AG04449 (cell line): ENCODE results near the gene PLPP3.

Experiments
- CTCF ChIA-PET: fragments of 350-600 bp; formaldehyde crosslinking; extraction: SDS; loops from one replicate; lab custom pipeline; 2021; ENCODE audit warnings: antibody characterized with exemption; lab: Yijun Ruan, JAX
- POLR2A ChIA-PET: fragments of 400-600, 350-600 bp; formaldehyde crosslinking; extraction: SDS; loops from one replicate; lab custom pipeline; 2020; ENCODE audit warnings: antibody characterized with exemption, inconsistent platforms; lab: Yijun Ruan, JAX
- DNase-seq: peaks from one replicate; pipeline ENCODE4 v3.0.0-alpha.2; 2010; ENCODE audit warnings: low read depth, low spot score
- H3K4me3 ChIP-seq: 2 replicates; pipeline ENCODE4 v1.5.1; 2011; ENCODE audit warnings: low read depth, mild to moderate bottlenecking, control low read depth, low read length
- TF ChIP-seq, protein P1 (sequence below): IDR thresholded peaks from one replicate; pipeline ENCODE4 v1.5.1; 2011; ENCODE audit warnings: mild to moderate bottlenecking, moderate library complexity, low read length, control low read depth, inconsistent platforms; ENCODE audit not compliant: insufficient read depth; ENCODE audit errors: missing control alignments

The PLPP3 gene

DNA sequence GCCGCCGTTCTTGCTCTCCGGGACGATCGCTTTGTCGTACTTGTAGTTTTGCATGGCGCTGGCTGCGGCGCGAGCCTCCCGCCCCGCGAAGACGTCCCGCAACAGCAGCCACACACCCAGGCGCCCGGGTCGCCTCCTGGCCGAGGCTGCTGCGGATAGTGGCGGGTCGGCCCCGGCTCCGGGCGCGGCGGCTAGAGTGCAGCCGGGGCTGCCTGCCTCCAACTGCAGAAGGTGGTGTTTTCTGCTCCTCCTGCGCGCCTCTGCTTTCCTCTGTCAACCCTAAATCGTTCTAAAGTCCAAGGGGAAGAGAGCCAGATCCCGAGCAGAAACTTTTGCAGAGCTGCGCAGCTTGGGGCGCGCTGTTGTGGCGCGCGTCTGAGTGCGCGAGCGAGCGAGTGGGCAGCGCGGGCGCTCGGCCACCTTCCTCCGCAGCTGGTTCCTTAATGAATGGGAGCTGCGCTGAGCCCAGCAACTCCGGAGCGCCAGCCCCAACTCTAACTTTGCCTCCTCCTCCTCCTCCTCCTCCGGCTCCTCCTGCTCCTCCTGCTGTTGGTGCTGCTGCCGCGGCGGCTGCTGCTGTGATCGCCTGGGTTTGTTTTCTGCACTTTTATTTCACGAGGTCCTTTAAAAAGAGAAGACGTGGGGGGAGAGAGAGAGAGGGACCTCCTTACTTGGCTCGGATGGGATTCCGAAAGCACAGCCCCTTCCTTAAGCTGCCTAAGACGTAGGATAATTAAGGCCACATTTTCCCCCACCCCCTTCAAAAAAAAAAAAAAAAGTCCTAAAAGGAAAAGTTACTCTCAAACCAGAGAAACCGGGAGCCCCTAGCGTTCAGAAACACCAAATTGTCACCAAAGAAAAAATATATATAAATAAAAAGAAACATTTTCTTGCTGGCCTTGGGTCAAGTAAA is at the start of gene PLPP3:
TSS of gene PLPP3 (minus strand) at position 601 of the 913 bp plus-strand sequence. CDS start at position 54, 547 bp downstream.
- ChIA-PET CTCF (interaction anchor here (0.7 to 11.0 kb wide), 12 partner anchors 102 to 1294 kb away, joined by 3 to 230 read pairs (median 3); no protein-coding TSS in a partner anchor), POLR2A (interaction anchor here (0.6 to 2.0 kb wide), 13 partner anchors 102 to 1200 kb away, joined by 3 to 5 read pairs (median 3); no protein-coding TSS in a partner anchor)
- DNase-seq: peak; percentile 71
- TF ChIP-seq, protein P1, sequence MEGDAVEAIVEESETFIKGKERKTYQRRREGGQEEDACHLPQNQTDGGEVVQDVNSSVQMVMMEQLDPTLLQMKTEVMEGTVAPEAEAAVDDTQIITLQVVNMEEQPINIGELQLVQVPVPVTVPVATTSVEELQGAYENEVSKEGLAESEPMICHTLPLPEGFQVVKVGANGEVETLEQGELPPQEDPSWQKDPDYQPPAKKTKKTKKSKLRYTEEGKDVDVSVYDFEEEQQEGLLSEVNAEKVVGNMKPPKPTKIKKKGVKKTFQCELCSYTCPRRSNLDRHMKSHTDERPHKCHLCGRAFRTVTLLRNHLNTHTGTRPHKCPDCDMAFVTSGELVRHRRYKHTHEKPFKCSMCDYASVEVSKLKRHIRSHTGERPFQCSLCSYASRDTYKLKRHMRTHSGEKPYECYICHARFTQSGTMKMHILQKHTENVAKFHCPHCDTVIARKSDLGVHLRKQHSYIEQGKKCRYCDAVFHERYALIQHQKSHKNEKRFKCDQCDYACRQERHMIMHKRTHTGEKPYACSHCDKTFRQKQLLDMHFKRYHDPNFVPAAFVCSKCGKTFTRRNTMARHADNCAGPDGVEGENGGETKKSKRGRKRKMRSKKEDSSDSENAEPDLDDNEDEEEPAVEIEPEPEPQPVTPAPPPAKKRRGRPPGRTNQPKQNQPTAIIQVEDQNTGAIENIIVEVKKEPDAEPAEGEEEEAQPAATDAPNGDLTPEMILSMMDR: peak; percentile 63
- H3K4me3 ChIP-seq: peak within 1 kb of the TSS; percentile 89

DNA sequence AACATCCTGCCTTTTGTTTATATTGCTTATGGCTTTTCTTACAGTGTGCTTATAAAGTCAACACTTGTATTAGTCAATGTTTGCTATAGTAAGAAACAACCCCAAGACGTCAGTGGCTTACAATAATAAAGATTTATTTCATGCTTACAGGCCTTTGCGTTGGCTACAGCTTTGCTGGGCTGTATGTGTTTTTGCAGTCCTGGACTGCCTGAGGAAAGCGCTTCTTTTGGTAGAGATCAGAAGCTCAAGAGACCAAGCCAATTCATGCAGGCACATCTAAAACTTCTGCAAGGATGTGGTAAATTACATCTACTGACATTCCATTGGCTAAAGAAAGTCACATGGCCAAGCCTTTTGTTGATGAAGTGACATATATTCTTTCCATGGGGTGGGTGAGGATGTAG is 48.3 kb upstream of the PLPP3 start:
- CTCF ChIA-PET: interaction anchor here (1.1 to 1.2 kb wide), 2 partner anchors 81 to 176 kb away, joined by 3 read pairs; no protein-coding TSS in a partner anchor
- POLR2A ChIA-PET: no interaction called here
- TF ChIP-seq, protein P1: no peak

DNA sequence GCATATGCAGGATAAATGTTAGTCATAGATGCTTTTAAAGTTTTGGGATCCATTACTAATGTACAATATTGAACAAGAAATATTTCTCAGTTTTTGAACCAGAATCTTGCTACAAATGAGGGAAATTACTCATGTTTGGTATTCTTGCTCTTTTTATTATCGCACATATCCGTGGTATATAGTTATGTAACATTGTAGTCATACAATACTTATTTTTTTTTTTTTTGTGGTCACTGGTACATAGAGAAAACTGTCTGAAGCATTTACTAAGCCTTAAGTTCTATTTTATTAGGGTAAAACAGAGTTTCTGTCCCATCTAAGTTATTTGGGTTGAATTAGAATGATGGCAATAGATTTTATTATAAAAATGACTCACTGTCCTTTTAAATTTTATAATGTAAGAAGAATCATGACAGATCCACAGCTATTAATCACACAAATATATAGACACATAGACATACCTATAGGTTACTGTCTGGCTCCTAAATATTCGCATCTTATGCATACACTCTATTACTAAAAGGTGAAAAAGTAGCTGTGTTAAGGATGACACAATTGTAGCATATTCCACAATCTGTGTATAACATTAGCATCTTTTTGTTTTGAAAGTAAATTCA is 47.8 kb upstream of the PLPP3 start:
- TF ChIP-seq, protein P1: no peak
- no peak for DNase-seq
- ChIA-PET POLR2A (no interaction called here), CTCF (interaction anchor here (0.9 to 1.2 kb wide), 3 partner anchors 81 to 177 kb away, joined by 3 read pairs; no protein-coding TSS in a partner anchor)
- H3K4me3 ChIP-seq: no peak overlapping the region

More for the DNA sequence above, 48.3 kb upstream of the PLPP3 start:
- no peak for DNase-seq
- H3K4me3 ChIP-seq: no peak overlapping the region

DNA sequence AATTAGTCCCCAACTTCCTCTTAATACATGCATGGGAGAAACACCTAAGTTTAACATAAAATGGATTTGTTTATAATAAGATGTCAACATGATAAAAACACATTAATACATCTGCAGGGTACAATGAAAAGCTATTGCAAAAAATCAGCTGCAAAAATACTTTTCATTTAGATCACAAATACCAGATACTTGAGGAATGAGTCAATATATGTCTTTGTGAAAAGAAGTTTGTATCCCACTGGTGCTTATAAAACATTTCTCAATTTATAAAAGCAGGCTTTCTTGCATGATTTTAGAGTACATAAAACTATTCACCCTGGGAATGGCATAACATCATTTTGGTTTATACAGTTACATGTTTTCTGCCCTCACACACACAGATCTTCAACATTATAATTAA is 47.2 kb upstream of the PLPP3 start:
- DNase-seq: peak; percentile 10
- POLR2A ChIA-PET: no interaction called here
- no peak overlapping the region for H3K4me3 ChIP-seq
- CTCF ChIA-PET: interaction anchor here (0.9 to 1.2 kb wide), 2 partner anchors 82 to 177 kb away, joined by 3 read pairs; no protein-coding TSS in a partner anchor
- TF ChIP-seq, protein P1: no peak

DNA sequence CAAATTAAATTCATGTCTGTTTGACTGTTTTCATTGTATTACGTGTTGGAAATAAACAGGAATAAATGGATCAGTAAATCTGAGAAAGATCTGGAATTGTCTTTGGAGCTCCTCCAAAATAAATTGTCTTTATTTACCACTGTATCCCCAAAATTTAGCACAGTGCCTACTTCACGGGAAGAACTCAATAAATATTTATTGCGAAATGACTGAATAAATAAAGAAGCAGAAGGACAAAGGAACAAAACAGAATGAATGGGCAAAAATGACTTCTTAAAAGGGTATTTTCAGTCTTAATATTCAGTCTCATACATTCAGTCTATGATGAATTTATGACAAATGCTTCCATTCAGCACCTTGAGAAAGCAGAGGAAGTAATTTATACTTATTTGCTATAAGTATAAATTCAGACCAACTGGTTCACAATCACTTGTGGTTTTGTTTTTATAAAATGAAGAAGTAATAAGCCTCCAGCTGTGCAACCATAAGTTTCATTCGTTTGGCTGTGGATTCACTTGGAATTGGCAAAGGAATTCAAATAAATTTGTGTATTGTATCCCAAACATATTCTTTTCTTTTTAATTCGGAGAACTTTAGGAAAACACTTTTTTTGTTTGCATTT is 46.6 kb upstream of the PLPP3 start:
- POLR2A ChIA-PET: no interaction called here
- no peak overlapping the region for H3K4me3 ChIP-seq
- TF ChIP-seq, protein P1: no peak
- CTCF ChIA-PET: interaction anchor here (0.9 kb wide), 1 partner anchor 178 kb away, joined by 3 read pairs; no protein-coding TSS in a partner anchor
- no peak for DNase-seq
